Activated CD4-positive, CD25-positive, alpha-beta regulatory T cell treated with anti-CD3 and anti-CD28 coated beads, Interleukin-2, amount 50 U/mL, for 24 hours (primary cell): ENCODE results near the gene DNAJB1.
"Not testable (repeated sequence)": the region's sequence is repeated elsewhere in the genome, so short reads cannot be mapped to it uniquely, and the experiment has no call there.

Experiments used
- ATAC-seq, 2 donors: fragments of 150-1000 bp; cut with Tn5 transposase; one replicate each; pipeline ENCODE4 v1.10.0; 2021; ENCODE audit warnings: mild to moderate bottlenecking in 1 of 2, moderate library complexity in 1 of 2

Gene DNAJB1

GRCh38 chr19:14517840-14518505 lies at the start of gene DNAJB1:
TSS of gene DNAJB1 (minus strand) at chr19:14518397. CDS start at chr19:14518349, 48 bp downstream.
- ATAC-seq, result peak; percentile 60 to 65

- no peak for ATAC-seq
Measured at GRCh38 chr19:14567079-14567478, 48.9 kb upstream of the DNAJB1 start.

GRCh38 chr19:14566712-14567077 lies 48.5 kb upstream of the DNAJB1 start:
- ATAC-seq, result no peak

- no peak for ATAC-seq
Measured at GRCh38 chr19:14565765-14566711, 47.8 kb upstream of the DNAJB1 start.

- no peak for ATAC-seq
Measured at GRCh38 chr19:14565298-14565679, 47.1 kb upstream of the DNAJB1 start.

- not testable (repeated sequence) for ATAC-seq
Measured at GRCh38 chr19:14564652-14565297, 46.6 kb upstream of the DNAJB1 start.

GRCh38 chr19:14563989-14564651 lies 45.9 kb upstream of the DNAJB1 start:
- ATAC-seq, result peak; percentile 44 to 45

- no peak for ATAC-seq
Measured at GRCh38 chr19:14563590-14563926, 45.4 kb upstream of the DNAJB1 start.

- ATAC-seq, result no peak
Measured at GRCh38 chr19:14562660-14563589, 44.7 kb upstream of the DNAJB1 start.

GRCh38 chr19:14561847-14562351 lies 43.7 kb upstream of the DNAJB1 start:
- no peak for ATAC-seq

GRCh38 chr19:14561249-14561648 lies 43.1 kb upstream of the DNAJB1 start:
- ATAC-seq, result no peak

GRCh38 chr19:14560776-14561108 lies 42.5 kb upstream of the DNAJB1 start:
- ATAC-seq, result no peak

- no peak for ATAC-seq
Measured at GRCh38 chr19:14559916-14560775, 41.9 kb upstream of the DNAJB1 start.

GRCh38 chr19:14558370-14559066 lies 40.3 kb upstream of the DNAJB1 start:
- no peak for ATAC-seq

- peak; percentile 85 to 90 for ATAC-seq
Measured at GRCh38 chr19:14556662-14557188, 38.5 kb upstream of the DNAJB1 start.

- ATAC-seq, result no peak
Measured at GRCh38 chr19:14555918-14556661, 37.9 kb upstream of the DNAJB1 start.

- no peak for ATAC-seq
Measured at GRCh38 chr19:14554382-14554812, 36.2 kb upstream of the DNAJB1 start.

GRCh38 chr19:14553939-14554243 lies 35.7 kb upstream of the DNAJB1 start:
- no peak for ATAC-seq
